SK-N-SH (cell line): Measurements from ENCODE around the gene PAXIP1.

Source experiments
- CTCF ChIP-seq: fragments of 200-600 bp; sonication (generic); IDR thresholded peaks from 2 replicates; pipeline ENCODE4 v1.6.1; 2017; ENCODE audit warnings: antibody characterized with exemption, mild to moderate bottlenecking, moderate library complexity
- ELF1 ChIP-seq: IDR thresholded peaks from 2 replicates; pipeline ENCODE4 v1.4.0; 2012
- FOSL2 ChIP-seq: IDR thresholded peaks from 2 replicates; pipeline ENCODE4 v1.4.0; 2012; ENCODE audit warnings: low read depth, mild to moderate bottlenecking, moderate library complexity, borderline replicate concordance
- POLR2AphosphoS5 ChIP-seq: IDR thresholded peaks from 2 replicates; pipeline ENCODE4 v1.6.1; 2012; ENCODE audit warnings: low read depth, low read length
- SIN3A ChIP-seq: IDR thresholded peaks from 2 replicates; pipeline ENCODE4 v1.6.1; 2012; ENCODE audit warnings: low read depth, mild to moderate bottlenecking, low read length, moderate library complexity, borderline replicate concordance
- YY1 ChIP-seq: IDR thresholded peaks from 2 replicates; pipeline ENCODE4 v1.4.0; 2012; ENCODE audit warnings: low read depth, mild to moderate bottlenecking

GRCh38 chr7:154953006-154953684 lies 49.8 kb downstream of the PAXIP1 start:
- no peak for TF ChIP-seq POLR2AphosphoS5
- TF ChIP-seq CTCF = peak; percentile 86
- no peak for TF ChIP-seq ELF1
- no peak for TF ChIP-seq SIN3A
- TF ChIP-seq YY1 = no peak
- TF ChIP-seq FOSL2 = no peak
